ENCODE measurements around the gene SYT6.

DNA sequence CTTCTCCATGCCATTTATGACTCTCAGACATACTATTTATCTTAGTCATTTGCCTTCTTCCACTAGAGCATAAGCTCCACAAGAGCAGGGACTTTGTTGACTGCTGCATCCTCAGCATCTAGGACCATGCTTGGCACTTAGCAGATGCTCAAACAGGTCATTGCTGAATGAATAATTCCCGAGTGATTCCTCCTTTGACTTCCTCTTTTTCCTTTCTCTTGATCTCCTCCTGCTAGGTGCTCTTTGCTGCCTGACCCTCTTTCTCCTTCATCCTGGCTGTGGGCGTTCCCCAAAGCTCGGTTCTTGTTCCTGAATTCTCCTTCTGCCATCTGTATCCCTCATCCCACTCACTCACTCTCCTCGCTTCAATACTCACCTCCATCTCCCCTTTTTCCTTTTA lies 23.5 kb downstream of the SYT6 start:
- TF ChIP-seq, protein P1, sequence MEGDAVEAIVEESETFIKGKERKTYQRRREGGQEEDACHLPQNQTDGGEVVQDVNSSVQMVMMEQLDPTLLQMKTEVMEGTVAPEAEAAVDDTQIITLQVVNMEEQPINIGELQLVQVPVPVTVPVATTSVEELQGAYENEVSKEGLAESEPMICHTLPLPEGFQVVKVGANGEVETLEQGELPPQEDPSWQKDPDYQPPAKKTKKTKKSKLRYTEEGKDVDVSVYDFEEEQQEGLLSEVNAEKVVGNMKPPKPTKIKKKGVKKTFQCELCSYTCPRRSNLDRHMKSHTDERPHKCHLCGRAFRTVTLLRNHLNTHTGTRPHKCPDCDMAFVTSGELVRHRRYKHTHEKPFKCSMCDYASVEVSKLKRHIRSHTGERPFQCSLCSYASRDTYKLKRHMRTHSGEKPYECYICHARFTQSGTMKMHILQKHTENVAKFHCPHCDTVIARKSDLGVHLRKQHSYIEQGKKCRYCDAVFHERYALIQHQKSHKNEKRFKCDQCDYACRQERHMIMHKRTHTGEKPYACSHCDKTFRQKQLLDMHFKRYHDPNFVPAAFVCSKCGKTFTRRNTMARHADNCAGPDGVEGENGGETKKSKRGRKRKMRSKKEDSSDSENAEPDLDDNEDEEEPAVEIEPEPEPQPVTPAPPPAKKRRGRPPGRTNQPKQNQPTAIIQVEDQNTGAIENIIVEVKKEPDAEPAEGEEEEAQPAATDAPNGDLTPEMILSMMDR (IDR thresholded peaks at IDR 0.05), result no peak
- TF ChIP-seq POLR2AphosphoS5 (IDR thresholded peaks at IDR 0.05; ENCODE audit: low read depth, low read length) (no peak), TCF7L2 (IDR thresholded peaks at IDR 0.05; ENCODE audit: low read depth, low read length) (no peak), SIN3A (IDR thresholded peaks at IDR 0.05; ENCODE audit: borderline replicate concordance, insufficient read depth, low read depth, low read length) (no peak)

Data from Panc1 (cell line).